Keratinocyte (primary cell): ENCODE data around the gene URM1.

ENCODE experiments used
- CTCF ChIP-seq, 3 experiments: IDR thresholded peaks in 1 of 3; conservative IDR thresholded peaks in 1 of 3; optimal IDR thresholded peaks in 1 of 3; 2 replicates in 2 of 3; 3 replicates in 1 of 3; pipeline versions ENCODE3 to v1.5.1; 2011; ENCODE audit warnings: low read length in 3 of 3, mild to moderate bottlenecking in 3 of 3, moderate library complexity in 2 of 3, control low read depth in 1 of 3, inconsistent platforms in 1 of 3; ENCODE audit not compliant: insufficient read depth in 2 of 3; ENCODE audit errors: extremely low read depth in 1 of 3
- EZH2 ChIP-seq: IDR thresholded peaks from one replicate; pipeline ENCODE4 v1.6.1; 2012; ENCODE audit warnings: inconsistent platforms, mild to moderate bottlenecking, low read length, moderate library complexity

- TF ChIP-seq CTCF (optimal IDR thresholded peaks at IDR 0.05 in 1 of 3, IDR thresholded peaks at IDR 0.05 in 1 of 3, conservative IDR thresholded peaks at IDR 0.05 in 1 of 3; ENCODE audit: extremely low read depth in 1 of 3, insufficient read depth in 2 of 3, low read length in 3 of 3) (no peak), EZH2 (no peak)
Observed at GRCh38 chr9:128333451-128333869, 37.7 kb upstream of the URM1 start.
